Measurements from ENCODE around the gene P3H2.
A peak's percentile ranks its signal among the peaks of the same experiment; 100 is the strongest.

Gene P3H2

DNA sequence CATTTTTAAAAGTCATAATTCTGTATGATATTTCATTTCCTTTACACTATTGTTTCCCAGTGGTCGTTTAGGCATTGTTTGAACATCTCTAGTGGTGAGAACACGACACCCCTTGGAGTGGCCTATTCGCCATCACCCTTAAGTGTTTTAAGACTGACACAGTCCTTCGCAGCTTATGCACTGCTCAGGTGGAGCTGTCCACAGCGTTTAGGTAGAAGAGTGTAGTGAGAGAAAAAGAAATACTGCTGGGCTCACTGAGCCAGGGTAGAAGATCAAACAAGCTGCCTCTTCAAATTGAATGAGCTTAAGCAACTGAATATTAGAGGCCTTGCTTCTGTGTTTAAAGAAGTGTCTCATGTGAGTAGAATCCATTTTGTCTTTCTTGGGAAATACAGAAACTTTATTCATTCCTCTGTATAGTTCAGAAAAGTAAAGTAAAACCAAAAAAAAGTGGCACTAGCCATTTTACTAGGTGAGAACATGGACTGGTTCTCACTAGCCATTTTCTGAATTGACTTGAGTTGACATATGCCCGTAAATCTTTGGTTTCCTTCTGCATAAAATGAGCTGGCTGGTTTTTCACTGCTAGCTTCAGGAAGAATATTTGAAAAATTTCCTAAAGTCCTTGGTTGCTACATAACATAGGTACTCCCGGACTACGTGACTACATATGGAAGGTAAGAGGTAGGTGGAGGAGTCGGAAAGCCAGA is 155.9 kb downstream of the P3H2 start (continued):
- TF ChIP-seq TSHZ2 (CRISPR knock-in tag; IDR thresholded peaks at IDR 0.05) (no peak), ZC3H10 (CRISPR knock-in tag; IDR thresholded peaks at IDR 0.05) (no peak), PATZ1 (CRISPR knock-in tag; IDR thresholded peaks at IDR 0.05; ENCODE audit: borderline replicate concordance) (no peak)
- TF ChIP-seq, protein P1, sequence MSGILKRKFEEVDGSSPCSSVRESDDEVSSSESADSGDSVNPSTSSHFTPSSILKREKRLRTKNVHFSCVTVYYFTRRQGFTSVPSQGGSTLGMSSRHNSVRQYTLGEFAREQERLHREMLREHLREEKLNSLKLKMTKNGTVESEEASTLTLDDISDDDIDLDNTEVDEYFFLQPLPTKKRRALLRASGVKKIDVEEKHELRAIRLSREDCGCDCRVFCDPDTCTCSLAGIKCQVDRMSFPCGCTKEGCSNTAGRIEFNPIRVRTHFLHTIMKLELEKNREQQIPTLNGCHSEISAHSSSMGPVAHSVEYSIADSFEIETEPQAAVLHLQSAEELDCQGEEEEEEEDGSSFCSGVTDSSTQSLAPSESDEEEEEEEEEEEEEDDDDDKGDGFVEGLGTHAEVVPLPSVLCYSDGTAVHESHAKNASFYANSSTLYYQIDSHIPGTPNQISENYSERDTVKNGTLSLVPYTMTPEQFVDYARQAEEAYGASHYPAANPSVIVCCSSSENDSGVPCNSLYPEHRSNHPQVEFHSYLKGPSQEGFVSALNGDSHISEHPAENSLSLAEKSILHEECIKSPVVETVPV (CRISPR knock-in tag; IDR thresholded peaks at IDR 0.05): no peak

GRCh38 chr3:189962466-189962865 is 158.2 kb downstream of the P3H2 start:
- no peak for ATAC-seq

GRCh38 chr3:189961522-189962161 is 159.1 kb downstream of the P3H2 start:
- TF ChIP-seq ZC3H10 (CRISPR knock-in tag; IDR thresholded peaks at IDR 0.05) (no peak), ESRRG (CRISPR knock-in tag; IDR thresholded peaks at IDR 0.05) (no peak), GLIS3 (CRISPR knock-in tag; IDR thresholded peaks at IDR 0.05) (no peak), RARB (CRISPR knock-in tag; IDR thresholded peaks at IDR 0.05) (no peak), ARNTL (CRISPR knock-in tag; IDR thresholded peaks at IDR 0.05; ENCODE audit: borderline replicate concordance, low read depth) (no peak), ZNF565 (CRISPR knock-in tag; conservative IDR thresholded peaks at IDR 0.05; ENCODE audit: low read depth) (no peak)
- ATAC-seq: peak; percentile 90

More at GRCh38 chr3:189962466-189962865, 158.2 kb downstream of the P3H2 start:
- no peak for TF ChIP-seq RARB (CRISPR knock-in tag; IDR thresholded peaks at IDR 0.05)
- no peak for TF ChIP-seq TOX (CRISPR knock-in tag; IDR thresholded peaks at IDR 0.05; ENCODE audit: borderline replicate concordance)
- no peak for TF ChIP-seq ZFP3 (CRISPR knock-in tag; IDR thresholded peaks at IDR 0.05)

GRCh38 chr3:189961086-189961485 is 159.6 kb downstream of the P3H2 start:
- peak; percentile 16; the same call in 1 of the 3 replicates for ATAC-seq

DNA sequence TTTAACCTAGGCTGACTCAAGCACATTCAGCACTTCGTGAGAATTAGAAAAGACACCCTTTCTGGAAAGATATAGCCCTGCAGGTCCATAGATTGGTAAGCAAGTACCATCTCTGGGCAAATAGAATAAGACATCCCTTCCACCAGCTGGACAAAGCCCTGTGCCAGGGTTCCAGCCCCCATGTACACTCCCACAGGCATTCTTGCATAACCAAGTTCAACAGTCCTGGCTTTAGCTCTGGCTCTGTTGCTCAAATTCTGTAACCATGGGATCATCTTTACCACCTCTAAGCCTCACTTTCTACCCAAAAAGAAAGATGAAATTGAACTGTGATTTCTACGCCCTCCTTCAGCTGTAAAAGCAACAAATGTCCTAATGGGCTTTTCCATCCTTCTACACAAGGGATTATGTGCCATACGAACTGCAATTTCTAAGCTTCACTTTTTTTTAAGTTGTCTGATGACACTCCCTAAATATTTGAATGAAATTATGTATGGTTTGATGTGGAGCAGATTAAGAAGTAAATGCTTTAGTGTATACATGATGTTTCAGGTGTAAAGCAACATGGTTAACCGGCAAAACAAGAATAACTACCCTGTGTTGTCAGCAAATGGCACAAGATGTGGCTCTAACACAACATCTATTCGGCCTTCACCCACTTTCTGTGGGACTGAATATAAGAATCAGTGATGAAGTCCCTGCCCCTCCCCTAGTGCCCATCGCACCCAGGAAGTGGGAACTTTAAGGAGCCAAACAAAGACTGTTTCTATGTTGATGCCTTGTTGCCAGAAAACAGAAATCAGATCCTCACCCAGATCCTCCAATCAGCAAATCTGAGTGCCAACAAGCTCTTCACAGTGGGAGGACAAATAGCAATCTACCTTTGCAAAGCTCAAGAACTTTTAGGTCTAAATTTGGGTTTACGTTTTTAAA is 165.7 kb downstream of the P3H2 start:
- TF ChIP-seq ZC3H10 (CRISPR knock-in tag; IDR thresholded peaks at IDR 0.05): no peak
- no peak for TF ChIP-seq RARB (CRISPR knock-in tag; IDR thresholded peaks at IDR 0.05)
- TF ChIP-seq ZFP30 (CRISPR knock-in tag; IDR thresholded peaks at IDR 0.05): no peak
- no peak for TF ChIP-seq OSR1 (CRISPR knock-in tag; IDR thresholded peaks at IDR 0.05)
- TF ChIP-seq CREB5 (CRISPR knock-in tag; IDR thresholded peaks at IDR 0.05; ENCODE audit: low read depth): no peak
- no peak for TF ChIP-seq CSDC2 (CRISPR knock-in tag; IDR thresholded peaks at IDR 0.05)
- no peak for ATAC-seq
